SW 1271 (cell line): ENCODE results near the gene RIOK2.

Source experiments
- DNase-seq, 2 experiments: peaks; one replicate each; lab custom pipeline; 2025; lab: John Stamatoyannopoulos, UW

Gene RIOK2

GRCh38 chr5:97124335-97124734 lies 58.7 kb downstream of the RIOK2 start:
- DNase-seq: no peak

GRCh38 chr5:97121848-97122247 lies 61.2 kb downstream of the RIOK2 start:
- DNase-seq: no peak

- DNase-seq: no peak
Measured at GRCh38 chr5:97120195-97120594, 62.9 kb downstream of the RIOK2 start.

- DNase-seq: no peak
Measured at GRCh38 chr5:97119007-97119390, 64.0 kb downstream of the RIOK2 start.

- DNase-seq: no peak
Measured at GRCh38 chr5:97118261-97119006, 64.6 kb downstream of the RIOK2 start.

- no peak for DNase-seq
Measured at GRCh38 chr5:97115932-97116331, 67.1 kb downstream of the RIOK2 start.

GRCh38 chr5:97112230-97112629 lies 70.8 kb downstream of the RIOK2 start:
- no peak for DNase-seq

- no peak for DNase-seq
Measured at GRCh38 chr5:97111616-97112015, 71.4 kb downstream of the RIOK2 start.

- DNase-seq: no peak
Measured at GRCh38 chr5:97111004-97111403, 72.0 kb downstream of the RIOK2 start.
